Measurements from ENCODE around the gene RET. TPM values are rescaled to one million over a fixed set of nuclear protein-coding genes. Genes with fewer than 3 reads are reported as not detected.

RET gene
- total and polyA plus RNA-seq, 2 experiments from 2014 or later: 0.50 TPM; not detected in 1

GRCh38 chr10:43132867-43133787 is 56.3 kb downstream of the RET start:
- no peak for DNase-seq (ENCODE audit: low spot score)
- Histone ChIP-seq H4K20me1 (ENCODE audit: insufficient read depth, poor library complexity, severe bottlenecking) (no peaks in the 10 kb centered on the region), H2AFZ (no peak overlapping the region), H3K36me3 (replicated peaks; ENCODE audit: insufficient read depth, low read depth) (no peaks in the 10 kb centered on the region), H3K79me2 (peaks cover 13% of the 10 kb centered on the region), H3K4me1 (ENCODE audit: insufficient read depth) (peaks cover 15% of the 10 kb centered on the region), H3K27ac (no peak overlapping the region), H3K4me3 (no peak overlapping the region), H3K4me2 (no peak overlapping the region), H3K27me3 (no peaks in the 10 kb centered on the region), H3K9me2 (replicated peaks; ENCODE audit: insufficient read depth) (no peaks in the 10 kb centered on the region), H3K9me3 (ENCODE audit: low read depth) (no peaks in the 10 kb centered on the region)
- TF ChIP-seq, protein P1, sequence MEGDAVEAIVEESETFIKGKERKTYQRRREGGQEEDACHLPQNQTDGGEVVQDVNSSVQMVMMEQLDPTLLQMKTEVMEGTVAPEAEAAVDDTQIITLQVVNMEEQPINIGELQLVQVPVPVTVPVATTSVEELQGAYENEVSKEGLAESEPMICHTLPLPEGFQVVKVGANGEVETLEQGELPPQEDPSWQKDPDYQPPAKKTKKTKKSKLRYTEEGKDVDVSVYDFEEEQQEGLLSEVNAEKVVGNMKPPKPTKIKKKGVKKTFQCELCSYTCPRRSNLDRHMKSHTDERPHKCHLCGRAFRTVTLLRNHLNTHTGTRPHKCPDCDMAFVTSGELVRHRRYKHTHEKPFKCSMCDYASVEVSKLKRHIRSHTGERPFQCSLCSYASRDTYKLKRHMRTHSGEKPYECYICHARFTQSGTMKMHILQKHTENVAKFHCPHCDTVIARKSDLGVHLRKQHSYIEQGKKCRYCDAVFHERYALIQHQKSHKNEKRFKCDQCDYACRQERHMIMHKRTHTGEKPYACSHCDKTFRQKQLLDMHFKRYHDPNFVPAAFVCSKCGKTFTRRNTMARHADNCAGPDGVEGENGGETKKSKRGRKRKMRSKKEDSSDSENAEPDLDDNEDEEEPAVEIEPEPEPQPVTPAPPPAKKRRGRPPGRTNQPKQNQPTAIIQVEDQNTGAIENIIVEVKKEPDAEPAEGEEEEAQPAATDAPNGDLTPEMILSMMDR (IDR thresholded peaks at IDR 0.05; ENCODE audit: poor library complexity): no peak
- no peak for TF ChIP-seq EZH2phosphoT487 (IDR thresholded peaks at IDR 0.05; ENCODE audit: low read depth, severe bottlenecking, unreplicated experiment)
- TF ChIP-seq EZH2 (IDR thresholded peaks at IDR 0.05; ENCODE audit: borderline replicate concordance): no peak
- WGBS (ENCODE audit: low lambda C conversion rate, missing lambda C conversion rate): 73% methylated on average over 3 of the region's 3 CpGs

- no peaks in the 10 kb centered on the region for H4K20me1 ChIP-seq (ENCODE audit: insufficient read depth, poor library complexity, severe bottlenecking)
- H3K4me2 ChIP-seq: no peak overlapping the region
- no peaks in the 10 kb centered on the region for H3K9me2 ChIP-seq (replicated peaks; ENCODE audit: insufficient read depth)
- DNase-seq (ENCODE audit: low spot score): no peak
- no peak overlapping the region for H3K4me3 ChIP-seq
- WGBS (ENCODE audit: low lambda C conversion rate, missing lambda C conversion rate): 94% methylated on average over 5 of the region's 5 CpGs
- peaks cover 18% of the 10 kb centered on the region for H3K79me2 ChIP-seq
- no peak overlapping the region for H3K27ac ChIP-seq
- peaks cover 15% of the 10 kb centered on the region for H3K4me1 ChIP-seq (ENCODE audit: insufficient read depth)
- TF ChIP-seq, protein P1 (IDR thresholded peaks at IDR 0.05; ENCODE audit: poor library complexity): no peak
- TF ChIP-seq EZH2phosphoT487 (IDR thresholded peaks at IDR 0.05; ENCODE audit: low read depth, severe bottlenecking, unreplicated experiment): no peak
- no peak for TF ChIP-seq EZH2 (IDR thresholded peaks at IDR 0.05; ENCODE audit: borderline replicate concordance)
- H3K27me3 ChIP-seq: no peaks in the 10 kb centered on the region
- H3K36me3 ChIP-seq (replicated peaks; ENCODE audit: insufficient read depth, low read depth): no peaks in the 10 kb centered on the region
- no peaks in the 10 kb centered on the region for H3K9me3 ChIP-seq (ENCODE audit: low read depth)
- no peak overlapping the region for H2AFZ ChIP-seq
Measured at GRCh38 chr10:43134126-43134905, 57.4 kb downstream of the RET start.

DNA sequence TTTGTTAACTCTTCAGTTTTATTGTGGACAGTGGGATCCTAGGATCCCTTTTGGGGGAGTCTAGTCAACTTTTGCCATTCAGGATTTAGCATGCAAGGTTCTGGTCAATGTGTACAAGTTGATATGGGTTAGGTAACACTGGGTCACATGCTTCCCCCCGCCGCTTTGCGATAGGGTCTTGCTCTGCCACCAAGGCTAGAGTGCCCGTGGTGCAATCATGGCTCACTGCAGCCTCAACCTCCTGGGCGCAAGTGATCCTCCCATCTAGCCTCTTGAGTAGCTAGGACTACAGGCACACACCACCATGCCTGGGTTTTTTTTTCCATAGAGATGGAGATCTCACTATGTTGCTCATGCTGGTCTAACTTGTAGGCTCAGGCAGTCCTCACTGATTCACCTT is 58.2 kb downstream of the RET start:
- 94% methylated on average over 5 of the region's 5 CpGs for WGBS (ENCODE audit: low lambda C conversion rate, missing lambda C conversion rate)
- Histone ChIP-seq H3K36me3 (replicated peaks; ENCODE audit: insufficient read depth, low read depth) (no peaks in the 10 kb centered on the region), H3K79me2 (peaks cover 25% of the 10 kb centered on the region), H2AFZ (no peak overlapping the region), H3K27ac (no peak overlapping the region), H3K9me2 (replicated peaks; ENCODE audit: insufficient read depth) (no peaks in the 10 kb centered on the region), H3K4me1 (ENCODE audit: insufficient read depth) (peaks cover 15% of the 10 kb centered on the region), H3K4me3 (no peak overlapping the region), H4K20me1 (ENCODE audit: insufficient read depth, poor library complexity, severe bottlenecking) (no peaks in the 10 kb centered on the region), H3K9me3 (ENCODE audit: low read depth) (no peaks in the 10 kb centered on the region), H3K4me2 (no peak overlapping the region), H3K27me3 (no peaks in the 10 kb centered on the region)
- TF ChIP-seq EZH2phosphoT487 (IDR thresholded peaks at IDR 0.05; ENCODE audit: low read depth, severe bottlenecking, unreplicated experiment) (no peak), EZH2 (IDR thresholded peaks at IDR 0.05; ENCODE audit: borderline replicate concordance) (no peak)
- TF ChIP-seq, protein P1 (IDR thresholded peaks at IDR 0.05; ENCODE audit: poor library complexity): no peak
- DNase-seq (ENCODE audit: low spot score): no peak

Data from hepatocyte (in vitro differentiated cells).